GM18867 (cell line): ENCODE results near the gene HMOX2.
A peak's percentile ranks its signal among the peaks of the same experiment; 100 is the strongest.

ENCODE experiments used
- ATAC-seq: cut with Tn5 transposase; IDR thresholded peaks from one replicate; pipeline ENCODE4 v1.9.1; 2021; ENCODE audit warnings: mild to moderate bottlenecking, moderate library complexity; ENCODE audit not compliant: unreplicated experiment

HMOX2 gene

GRCh38 chr16:4475880-4476788 lies at the start of gene HMOX2:
HMOX2 (plus strand) TSS chr16:4476398; CDS start chr16:4505525, 29,127 bp downstream.
- ATAC-seq: peak; percentile 88

GRCh38 chr16:4426722-4427372 lies 49.4 kb upstream of the HMOX2 start:
- no peak for ATAC-seq

GRCh38 chr16:4428500-4428899 lies 47.7 kb upstream of the HMOX2 start:
- ATAC-seq: no peak

- ATAC-seq: no peak
Measured at GRCh38 chr16:4431023-4431422, 45.2 kb upstream of the HMOX2 start.

GRCh38 chr16:4433228-4433627 lies 43.0 kb upstream of the HMOX2 start:
- no peak for ATAC-seq

- no peak for ATAC-seq
Measured at GRCh38 chr16:4433914-4434787, 42.0 kb upstream of the HMOX2 start.

- no peak for ATAC-seq
Measured at GRCh38 chr16:4435337-4436067, 40.7 kb upstream of the HMOX2 start.

- no peak for ATAC-seq
Measured at GRCh38 chr16:4437366-4437765, 38.8 kb upstream of the HMOX2 start.

- ATAC-seq: no peak
Measured at GRCh38 chr16:4442371-4442770, 33.8 kb upstream of the HMOX2 start.

- ATAC-seq: no peak
Measured at GRCh38 chr16:4443271-4443670, 32.9 kb upstream of the HMOX2 start.

GRCh38 chr16:4443986-4444385 lies 32.2 kb upstream of the HMOX2 start:
- no peak for ATAC-seq

- ATAC-seq: no peak
Measured at GRCh38 chr16:4450430-4450829, 25.8 kb upstream of the HMOX2 start.

GRCh38 chr16:4450931-4451519 lies 25.2 kb upstream of the HMOX2 start:
- no peak for ATAC-seq

- no peak for ATAC-seq
Measured at GRCh38 chr16:4452674-4453073, 23.5 kb upstream of the HMOX2 start.

- ATAC-seq: no peak
Measured at GRCh38 chr16:4454623-4455022, 21.6 kb upstream of the HMOX2 start.

GRCh38 chr16:4455081-4455480 lies 21.1 kb upstream of the HMOX2 start:
- no peak for ATAC-seq

GRCh38 chr16:4455951-4456350 lies 20.2 kb upstream of the HMOX2 start:
- no peak for ATAC-seq

GRCh38 chr16:4460936-4461249 lies 15.3 kb upstream of the HMOX2 start:
- no peak for ATAC-seq

- ATAC-seq: no peak
Measured at GRCh38 chr16:4461250-4462085, 14.7 kb upstream of the HMOX2 start.
